NK-92 (cell line): Measurements from ENCODE around the gene TOB2.

ENCODE experiments used
- DNase-seq: peaks from one replicate; lab custom pipeline; 2025; ENCODE audit not compliant: unreplicated experiment; lab: John Stamatoyannopoulos, UW

Gene TOB2

DNA sequence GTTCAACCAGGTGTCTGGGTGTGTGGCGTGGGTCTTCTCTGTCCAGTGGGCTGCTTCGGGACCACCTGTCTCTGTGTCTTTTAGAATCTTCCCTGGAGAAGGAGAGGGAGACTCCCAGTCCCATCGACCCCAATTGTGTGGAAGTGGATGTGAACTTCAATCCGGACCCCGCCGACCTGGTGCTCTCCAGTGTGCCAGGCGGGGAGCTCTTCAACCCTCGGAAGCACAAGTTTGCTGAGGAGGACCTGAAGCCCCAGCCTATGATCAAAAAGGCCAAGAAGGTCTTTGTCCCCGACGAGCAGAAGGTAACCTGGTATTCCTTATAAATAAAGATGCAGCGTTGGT, 52.6 kb downstream of the TOB2 start:
- DNase-seq = no peak

- no peak for DNase-seq
Observed at GRCh38 chr22:41387341-41387740, 59.3 kb downstream of the TOB2 start.

- no peak for DNase-seq
Observed at GRCh38 chr22:41384128-41384527, 62.5 kb downstream of the TOB2 start.
